H9 (cell line): Measurements from ENCODE around the gene SFMBT1. TPM values are rescaled to one million over a fixed set of nuclear protein-coding genes. Genes with fewer than 3 reads are reported as not detected.
A peak's percentile ranks its signal among the peaks of the same experiment; 100 is the strongest.

ENCODE experiments used
- DNase-seq: peaks from one replicate; pipeline ENCODE4 v3.0.0-alpha.2; 2017
- H2AFZ ChIP-seq: one replicate; pipeline ENCODE4 v1.6.1; 2013; ENCODE audit warnings: mild to moderate bottlenecking, low read length, control low read depth, moderate library complexity
- H2AK5ac ChIP-seq: 2 replicates; pipeline ENCODE4 v1.6.1; 2013; ENCODE audit warnings: low read length, control low read depth, mixed read lengths; ENCODE audit not compliant: insufficient read length
- H2BK120ac ChIP-seq: one replicate; pipeline ENCODE4 v1.6.1; 2013; ENCODE audit warnings: low read depth, mild to moderate bottlenecking, low read length, control low read depth, inconsistent platforms; ENCODE audit not compliant: poor library complexity, severe bottlenecking
- H2BK12ac ChIP-seq: 2 replicates; pipeline ENCODE4 v1.6.1; 2013; ENCODE audit warnings: low read length, control low read depth, mixed read lengths, low read depth; ENCODE audit not compliant: insufficient read length
- H2BK15ac ChIP-seq: 2 replicates; pipeline ENCODE4 v1.6.1; 2013; ENCODE audit warnings: low read depth, low read length, control low read depth
- H2BK20ac ChIP-seq: one replicate; pipeline ENCODE4 v1.6.1; 2013; ENCODE audit warnings: low read depth, mild to moderate bottlenecking, low read length, control low read depth, inconsistent platforms; ENCODE audit not compliant: poor library complexity, severe bottlenecking
- H2BK5ac ChIP-seq: 2 replicates; pipeline ENCODE4 v1.6.1; 2013; ENCODE audit warnings: low read length, control low read depth, mixed read lengths; ENCODE audit not compliant: insufficient read length
- H3K14ac ChIP-seq: 2 replicates; pipeline ENCODE4 v1.6.1; 2013; ENCODE audit warnings: low read length, control low read depth; ENCODE audit not compliant: insufficient read depth
- H3K18ac ChIP-seq: 2 replicates; pipeline ENCODE4 v1.6.1; 2013; ENCODE audit warnings: low read depth, mild to moderate bottlenecking, mixed read lengths, low read length, control low read depth; ENCODE audit not compliant: insufficient read length
- H3K23ac ChIP-seq: 2 replicates; pipeline ENCODE4 v1.6.1; 2013; ENCODE audit warnings: low read length, control low read depth, mixed read lengths, low read depth; ENCODE audit not compliant: insufficient read length
- H3K23me2 ChIP-seq: 2 replicates; pipeline ENCODE4 v1.6.1; 2013; ENCODE audit warnings: low read depth, mild to moderate bottlenecking, mixed read lengths, low read length, control low read depth; ENCODE audit not compliant: insufficient read length, poor library complexity, severe bottlenecking
- H3K27ac ChIP-seq: 2 replicates; pipeline ENCODE4 v1.5.1; 2013; ENCODE audit warnings: low read length, control low read depth, mixed read lengths, low read depth; ENCODE audit not compliant: insufficient read length
- H3K27me3 ChIP-seq: 2 replicates; pipeline ENCODE4 v1.6.1; 2013; ENCODE audit warnings: low read length, control low read depth, inconsistent platforms; ENCODE audit not compliant: insufficient read depth
- H3K4ac ChIP-seq: 2 replicates; pipeline ENCODE4 v1.6.1; 2013; ENCODE audit warnings: low read depth, mild to moderate bottlenecking, control low read depth, inconsistent platforms, low read length, moderate library complexity
- H3K4me1 ChIP-seq: 2 replicates; pipeline ENCODE4 v1.6.1; 2013; ENCODE audit warnings: low read length, control low read depth, inconsistent platforms; ENCODE audit not compliant: insufficient read depth
- H3K4me2 ChIP-seq: 2 replicates; pipeline ENCODE4 v1.6.1; 2013; ENCODE audit warnings: low read length, control low read depth, mixed read lengths; ENCODE audit not compliant: insufficient read length, insufficient read depth
- H3K56ac ChIP-seq: 2 replicates; pipeline ENCODE4 v1.6.1; 2013; ENCODE audit warnings: low read depth, mild to moderate bottlenecking, mixed read lengths, low read length, control low read depth; ENCODE audit not compliant: insufficient read length
- H3K79me1 ChIP-seq: 2 replicates; pipeline ENCODE4 v1.6.1; 2013; ENCODE audit warnings: low read depth, mild to moderate bottlenecking, moderate library complexity, low read length, control low read depth, inconsistent platforms; ENCODE audit not compliant: insufficient read depth, poor library complexity, severe bottlenecking
- H3K79me2 ChIP-seq: 2 replicates; pipeline ENCODE4 v1.6.1; 2013; ENCODE audit warnings: low read length, control low read depth, inconsistent platforms; ENCODE audit not compliant: insufficient read depth
- H3K9ac ChIP-seq: 2 replicates; pipeline ENCODE4 v1.6.1; 2013; ENCODE audit warnings: low read length, control low read depth, mixed read lengths; ENCODE audit not compliant: insufficient read length; ENCODE audit errors: extremely low read depth
- H3K9me3 ChIP-seq: one replicate; pipeline ENCODE4 v1.6.1; 2013; ENCODE audit warnings: low read depth, low read length, inconsistent platforms; ENCODE audit not compliant: control insufficient read depth
- H3T11ph ChIP-seq: one replicate; pipeline ENCODE4 v1.6.1; 2013; ENCODE audit warnings: mild to moderate bottlenecking, low read length, control low read depth, inconsistent platforms
- H4K20me1 ChIP-seq: one replicate; pipeline ENCODE4 v1.6.1; 2013; ENCODE audit not compliant: control insufficient read depth, insufficient read length, insufficient read depth
- H4K5ac ChIP-seq: 2 replicates; pipeline ENCODE4 v1.6.1; 2013; ENCODE audit warnings: low read depth, mild to moderate bottlenecking, mixed read lengths, low read length, control low read depth; ENCODE audit not compliant: insufficient read length
- H4K8ac ChIP-seq: replicated peaks from 2 replicates; pipeline ENCODE4 v1.6.1; 2013; ENCODE audit warnings: low read length, control low read depth, mixed read lengths, low read depth; ENCODE audit not compliant: insufficient read length
- H4K91ac ChIP-seq: 2 replicates; pipeline ENCODE4 v1.6.1; 2013; ENCODE audit warnings: low read depth, mild to moderate bottlenecking, moderate library complexity, mixed read lengths, low read length, control low read depth; ENCODE audit not compliant: insufficient read length
- H3K27ac Mint-ChIP-seq, 3 experiments: 2 replicates in 2 of 3; 3 replicates in 1 of 3; pipeline ENCODE4 v1.8.0; 2020 to 2021; ENCODE audit warnings: mixed read lengths in 3 of 3, mild to moderate bottlenecking in 1 of 3, moderate library complexity in 1 of 3
- H3K27me3 Mint-ChIP-seq: 2 replicates; pipeline ENCODE4 v1.8.0; 2021; ENCODE audit warnings: low read depth, mild to moderate bottlenecking, moderate library complexity, mixed read lengths
- H3K36me3 Mint-ChIP-seq, 3 experiments: 2 replicates in 2 of 3; 3 replicates in 1 of 3; pipeline ENCODE4 v1.8.0; 2020 to 2021; ENCODE audit warnings: low read depth in 3 of 3, mixed read lengths in 3 of 3; ENCODE audit not compliant: insufficient read depth in 1 of 3
- H3K4me1 Mint-ChIP-seq, 2 experiments: 2 replicates each; pipeline ENCODE4 v1.8.0; 2020; ENCODE audit warnings: mixed read lengths in 2 of 2
- H3K4me3 Mint-ChIP-seq, 2 experiments: 2 replicates in 1 of 2; 3 replicates in 1 of 2; pipeline ENCODE4 v1.8.0; 2020 to 2021; ENCODE audit warnings: mild to moderate bottlenecking in 2 of 2, mixed read lengths in 2 of 2, moderate library complexity in 1 of 2
- H3K9me3 Mint-ChIP-seq, 2 experiments: 2 replicates in 1 of 2; 3 replicates in 1 of 2; pipeline ENCODE4 v1.8.0; 2020; ENCODE audit warnings: mild to moderate bottlenecking in 2 of 2, mixed read lengths in 2 of 2, moderate library complexity in 1 of 2
- CTCF ChIP-seq: fragments of 200-600 bp; sonication (generic); conservative IDR thresholded peaks from 3 replicates; pipeline ENCODE4 v1.8.0; 2021; ENCODE audit warnings: antibody characterized with exemption, mild to moderate bottlenecking
- whole genome bisulfite sequencing: extraction: QIAGEN DNeasy Blood & Tissue Kit; methylation state at CpG from one replicate; pipeline ENCODE4 v1.1.7; 2013; ENCODE audit warnings: missing lambda C conversion rate, low lambda C conversion rate, mixed read lengths; ENCODE audit not compliant: insufficient read length; ENCODE audit errors: extremely low coverage; 5-methylcytosine and 5-hydroxymethylcytosine counted together
- total RNA-seq: library from RNA; stranded (reverse); gene quantifications from 2 replicates; pipeline ENCODE4 v1.2.1, GENCODE V29; 2021

The SFMBT1 gene
- total RNA-seq, 1 experiment from 2014 or later, result 15.3 TPM

- H3K79me1 ChIP-seq, result no peaks in the 10 kb centered on the region
- no peaks in the 10 kb centered on the region for H3K23me2 ChIP-seq
- no peak overlapping the region for H3K27ac ChIP-seq
- H3K56ac ChIP-seq, result no peak overlapping the region
- H3K27me3 Mint-ChIP-seq, result no peaks in the 10 kb centered on the region
- no peak overlapping the region for H3K9ac ChIP-seq
- 0 out of 7 replicates have a peak overlapping the region, but pooled peaks of 1 of the 3 experiments have one; percentile 60 for H3K27ac Mint-ChIP-seq
- H2AK5ac ChIP-seq, result no peak overlapping the region
- H3K9me3 Mint-ChIP-seq, result no peaks in the 10 kb centered on the region
- no peak overlapping the region for H3K23ac ChIP-seq
- H2BK5ac ChIP-seq, result no peak overlapping the region
- no peaks in the 10 kb centered on the region for H3K4me1 Mint-ChIP-seq
- H3K9me3 ChIP-seq, result no peaks in the 10 kb centered on the region
- H4K8ac ChIP-seq, result no peak overlapping the region
- H4K5ac ChIP-seq, result no peak overlapping the region
- no peak overlapping the region for H3T11ph ChIP-seq
- H2BK120ac ChIP-seq, result no peak overlapping the region
- H3K79me2 ChIP-seq, result no peaks in the 10 kb centered on the region
- H2BK15ac ChIP-seq, result no peak overlapping the region
- H3K27me3 ChIP-seq, result no peaks in the 10 kb centered on the region
- no peak overlapping the region for H2BK20ac ChIP-seq
- no CpG with 5 or more reads among the region's 3 CpGs for WGBS
- H3K4me2 ChIP-seq, result no peak overlapping the region
- H2BK12ac ChIP-seq, result no peak overlapping the region
- no peak overlapping the region for H2AFZ ChIP-seq
- no peak overlapping the region for H3K14ac ChIP-seq
- H4K20me1 ChIP-seq, result no peaks in the 10 kb centered on the region
- no peak for DNase-seq
- no peak overlapping the region for H3K18ac ChIP-seq
- no peak overlapping the region for H3K4me3 Mint-ChIP-seq
- peaks cover 0 to 11% (median 5%) of the 10 kb centered on the region in 3 experiments; a peak in 4 of 7 replicates for H3K36me3 Mint-ChIP-seq
- no peak for TF ChIP-seq CTCF
- H4K91ac ChIP-seq, result no peak overlapping the region
- H3K4ac ChIP-seq, result no peak overlapping the region
- H3K4me1 ChIP-seq, result no peaks in the 10 kb centered on the region; the same call in 1 of the 2 replicates
These were observed 141.9 kb downstream of the SFMBT1 start for GRCh38 chr3:52904000-52904399.
